LNCaP clone FGC (cell line): ENCODE data around the gene MED12.

Experiments used
- DNase-seq: peaks from one replicate; pipeline ENCODE4 v3.0.0-alpha.2; 2011; ENCODE audit warnings: low read depth
- H3K4me3 ChIP-seq: 2 replicates; pipeline ENCODE4 v1.5.1; 2011; ENCODE audit warnings: mild to moderate bottlenecking, low read depth, low read length, control low read depth
- TF ChIP-seq, protein P1 (sequence below): IDR thresholded peaks from 2 replicates; pipeline ENCODE4 v1.5.1; 2012; ENCODE audit warnings: mild to moderate bottlenecking; ENCODE audit not compliant: control insufficient read depth, insufficient read depth; ENCODE audit errors: extremely low read depth

MED12 gene

GRCh38 chrX:71118985-71119535, 664 bp downstream of the MED12 start:
- TF ChIP-seq, protein P1, sequence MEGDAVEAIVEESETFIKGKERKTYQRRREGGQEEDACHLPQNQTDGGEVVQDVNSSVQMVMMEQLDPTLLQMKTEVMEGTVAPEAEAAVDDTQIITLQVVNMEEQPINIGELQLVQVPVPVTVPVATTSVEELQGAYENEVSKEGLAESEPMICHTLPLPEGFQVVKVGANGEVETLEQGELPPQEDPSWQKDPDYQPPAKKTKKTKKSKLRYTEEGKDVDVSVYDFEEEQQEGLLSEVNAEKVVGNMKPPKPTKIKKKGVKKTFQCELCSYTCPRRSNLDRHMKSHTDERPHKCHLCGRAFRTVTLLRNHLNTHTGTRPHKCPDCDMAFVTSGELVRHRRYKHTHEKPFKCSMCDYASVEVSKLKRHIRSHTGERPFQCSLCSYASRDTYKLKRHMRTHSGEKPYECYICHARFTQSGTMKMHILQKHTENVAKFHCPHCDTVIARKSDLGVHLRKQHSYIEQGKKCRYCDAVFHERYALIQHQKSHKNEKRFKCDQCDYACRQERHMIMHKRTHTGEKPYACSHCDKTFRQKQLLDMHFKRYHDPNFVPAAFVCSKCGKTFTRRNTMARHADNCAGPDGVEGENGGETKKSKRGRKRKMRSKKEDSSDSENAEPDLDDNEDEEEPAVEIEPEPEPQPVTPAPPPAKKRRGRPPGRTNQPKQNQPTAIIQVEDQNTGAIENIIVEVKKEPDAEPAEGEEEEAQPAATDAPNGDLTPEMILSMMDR = no peak
- DNase-seq = no peak
- peak overlapping the region; percentile 64 for H3K4me3 ChIP-seq

DNA sequence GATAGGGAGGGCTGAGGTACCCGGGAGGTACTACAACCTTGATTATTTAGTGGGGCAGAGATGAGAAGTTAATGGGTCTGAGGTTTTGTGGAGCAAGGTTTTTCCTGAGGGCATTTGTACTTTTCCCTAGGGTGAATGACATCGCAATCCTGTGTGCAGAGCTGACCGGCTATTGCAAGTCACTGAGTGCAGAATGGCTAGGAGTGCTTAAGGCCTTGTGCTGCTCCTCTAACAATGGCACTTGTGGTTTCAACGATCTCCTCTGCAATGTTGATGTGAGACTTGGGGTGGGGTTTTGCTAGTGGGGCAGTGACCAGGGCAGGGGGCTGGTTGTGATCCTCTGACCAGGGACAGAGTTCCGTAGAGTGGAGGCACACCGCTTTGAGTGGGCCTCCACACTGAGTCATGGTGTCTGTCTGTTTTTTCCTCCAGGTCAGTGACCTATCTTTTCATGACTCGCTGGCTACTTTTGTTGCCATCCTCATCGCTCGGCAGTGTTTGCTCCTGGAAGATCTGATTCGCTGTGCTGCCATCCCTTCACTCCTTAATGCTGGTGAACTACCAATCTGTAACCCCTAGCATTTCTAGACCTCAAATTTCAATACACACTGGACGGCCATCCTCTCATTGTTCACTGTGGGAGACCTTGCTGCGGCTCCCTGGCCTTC, 9.9 kb downstream of the MED12 start:
- no peak for DNase-seq
- TF ChIP-seq, protein P1 = no peak
- no peak overlapping the region for H3K4me3 ChIP-seq

GRCh38 chrX:71128915-71129765, 10.7 kb downstream of the MED12 start:
- TF ChIP-seq, protein P1 = peak; percentile 73
- no peak overlapping the region for H3K4me3 ChIP-seq
- DNase-seq = peak; percentile 30

- TF ChIP-seq, protein P1 = no peak
- DNase-seq = no peak
Observed at GRCh38 chrX:71131510-71131909, 13.1 kb downstream of the MED12 start.

DNA sequence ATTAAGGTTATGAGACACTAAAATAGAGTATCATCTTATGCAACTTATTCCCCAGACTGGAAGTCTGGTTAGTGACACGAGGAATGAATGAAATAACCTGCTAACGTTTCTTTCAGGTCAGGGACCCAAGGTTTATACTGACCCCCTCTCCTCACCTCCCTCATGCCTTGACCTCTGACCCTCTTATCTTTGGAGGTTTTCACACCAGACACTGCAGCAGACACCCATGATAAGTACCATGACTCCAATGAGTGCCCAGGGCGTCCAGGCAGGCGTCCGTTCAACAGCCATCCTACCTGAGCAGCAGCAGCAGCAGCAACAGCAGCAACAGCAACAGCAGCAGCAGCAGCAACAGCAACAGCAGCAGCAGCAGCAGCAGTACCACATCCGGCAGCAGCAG, 22.0 kb downstream of the MED12 start:
- H3K4me3 ChIP-seq = no peak overlapping the region
- TF ChIP-seq, protein P1 = no peak
- no peak for DNase-seq

More at GRCh38 chrX:71131510-71131909, 13.1 kb downstream of the MED12 start:
- no peak overlapping the region for H3K4me3 ChIP-seq

GRCh38 chrX:71143508-71143907, 25.1 kb downstream of the MED12 start:
- peak; percentile 26 for DNase-seq
- TF ChIP-seq, protein P1 = no peak
- H3K4me3 ChIP-seq = no peak overlapping the region
